ENCODE data around the gene CDK5RAP3.
A peak's percentile ranks its signal among the peaks of the same experiment; 100 is the strongest.

CDK5RAP3 gene

DNA sequence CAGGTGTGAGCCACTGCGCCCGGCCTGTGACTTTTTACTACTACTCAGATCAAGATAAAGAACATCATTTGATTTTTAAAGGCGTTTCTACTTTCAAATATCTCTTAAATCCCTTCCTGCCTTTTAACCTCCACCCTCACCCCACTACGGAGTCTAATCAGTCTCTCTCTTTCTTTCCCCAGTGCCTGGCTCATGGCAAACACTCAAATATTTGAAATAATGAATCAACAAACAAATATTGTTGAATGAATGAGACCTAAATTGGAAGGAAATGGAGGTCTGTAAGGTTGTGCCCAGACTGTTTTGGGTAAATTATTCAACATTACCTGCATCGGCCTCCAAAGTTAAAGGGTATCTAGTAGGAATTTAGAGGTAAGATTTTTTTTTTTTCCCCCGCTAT is 52.0 kb downstream of the CDK5RAP3 start:
- H3K27me3 ChIP-seq (replicated peaks; ENCODE audit: control insufficient read depth, insufficient read depth, low read length) = no peaks in the 10 kb centered on the region; the same call in 1 of the 2 replicates
- no peak overlapping the region for H3K4me3 ChIP-seq (replicated peaks; ENCODE audit: low read depth, low read length)
- TF ChIP-seq, protein P1, sequence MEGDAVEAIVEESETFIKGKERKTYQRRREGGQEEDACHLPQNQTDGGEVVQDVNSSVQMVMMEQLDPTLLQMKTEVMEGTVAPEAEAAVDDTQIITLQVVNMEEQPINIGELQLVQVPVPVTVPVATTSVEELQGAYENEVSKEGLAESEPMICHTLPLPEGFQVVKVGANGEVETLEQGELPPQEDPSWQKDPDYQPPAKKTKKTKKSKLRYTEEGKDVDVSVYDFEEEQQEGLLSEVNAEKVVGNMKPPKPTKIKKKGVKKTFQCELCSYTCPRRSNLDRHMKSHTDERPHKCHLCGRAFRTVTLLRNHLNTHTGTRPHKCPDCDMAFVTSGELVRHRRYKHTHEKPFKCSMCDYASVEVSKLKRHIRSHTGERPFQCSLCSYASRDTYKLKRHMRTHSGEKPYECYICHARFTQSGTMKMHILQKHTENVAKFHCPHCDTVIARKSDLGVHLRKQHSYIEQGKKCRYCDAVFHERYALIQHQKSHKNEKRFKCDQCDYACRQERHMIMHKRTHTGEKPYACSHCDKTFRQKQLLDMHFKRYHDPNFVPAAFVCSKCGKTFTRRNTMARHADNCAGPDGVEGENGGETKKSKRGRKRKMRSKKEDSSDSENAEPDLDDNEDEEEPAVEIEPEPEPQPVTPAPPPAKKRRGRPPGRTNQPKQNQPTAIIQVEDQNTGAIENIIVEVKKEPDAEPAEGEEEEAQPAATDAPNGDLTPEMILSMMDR (IDR thresholded peaks at IDR 0.05; ENCODE audit: insufficient read depth, low read length, poor library complexity, severe bottlenecking) = no peak
- H3K36me3 ChIP-seq (ENCODE audit: control insufficient read depth, insufficient read depth, low read length) = no peaks in the 10 kb centered on the region
- no peak for DNase-seq (ENCODE audit: extremely low read depth, insufficient read length)

- peak overlapping the region; percentile 65 for H3K4me3 ChIP-seq (replicated peaks; ENCODE audit: low read depth, low read length)
- DNase-seq (ENCODE audit: extremely low read depth, insufficient read length) = peak; percentile 61
- no peaks in the 10 kb centered on the region for H3K36me3 ChIP-seq (ENCODE audit: control insufficient read depth, insufficient read depth, low read length)
- no peaks in the 10 kb centered on the region; the same call in 1 of the 2 replicates for H3K27me3 ChIP-seq (replicated peaks; ENCODE audit: control insufficient read depth, insufficient read depth, low read length)
- TF ChIP-seq, protein P1 (IDR thresholded peaks at IDR 0.05; ENCODE audit: insufficient read depth, low read length, poor library complexity, severe bottlenecking) = peak; percentile 16
Observed at GRCh38 chr17:48023400-48024148, 52.7 kb downstream of the CDK5RAP3 start.

DNA sequence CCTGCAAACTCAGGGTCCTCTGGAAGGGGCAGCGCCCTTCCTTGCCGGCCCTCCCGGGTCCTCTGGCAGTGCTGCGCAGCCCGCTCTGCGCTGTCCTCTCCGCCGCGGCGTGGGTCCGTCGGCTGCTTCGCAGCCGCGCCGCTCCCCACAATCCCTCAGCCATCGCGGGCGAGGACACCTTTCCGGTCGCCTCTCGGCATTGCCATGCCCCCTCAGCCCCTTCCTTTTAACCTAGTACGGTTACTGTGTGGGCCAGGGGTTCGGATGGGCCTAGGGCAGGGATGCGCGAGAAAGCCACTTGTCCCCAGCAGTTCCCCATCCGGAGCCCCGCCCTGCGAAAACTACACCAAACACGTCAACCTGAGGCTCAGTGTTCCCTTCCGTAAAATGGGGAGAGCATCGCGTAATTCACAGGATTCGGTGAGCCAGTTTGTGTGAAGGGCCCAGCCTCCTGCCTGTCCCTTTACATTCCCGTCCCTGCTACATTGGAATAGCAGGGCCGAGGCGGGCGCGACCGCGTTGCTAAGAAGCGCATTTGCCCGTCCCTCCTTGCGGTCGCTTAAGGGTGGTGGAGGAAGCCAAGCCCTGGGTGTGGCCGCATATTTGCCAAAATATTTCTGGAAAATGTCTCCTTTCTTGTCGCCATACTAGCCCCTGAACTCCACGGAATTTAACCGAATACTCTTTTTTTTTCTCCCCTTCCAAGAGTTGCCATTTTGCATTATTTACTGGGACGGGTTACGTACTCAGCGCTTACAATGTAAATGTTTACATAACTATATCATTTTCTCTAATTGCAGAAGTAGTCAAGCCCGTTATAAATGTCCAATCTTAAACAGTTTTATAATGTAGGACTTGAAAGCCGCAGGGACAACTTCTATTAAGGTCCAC is 53.5 kb downstream of the CDK5RAP3 start:
- TF ChIP-seq, protein P1 (IDR thresholded peaks at IDR 0.05; ENCODE audit: insufficient read depth, low read length, poor library complexity, severe bottlenecking) = no peak
- DNase-seq (ENCODE audit: extremely low read depth, insufficient read length) = peak; percentile 67

GRCh38 chr17:48025040-48025903 is 54.4 kb downstream of the CDK5RAP3 start:
- TF ChIP-seq, protein P1 (IDR thresholded peaks at IDR 0.05; ENCODE audit: insufficient read depth, low read length, poor library complexity, severe bottlenecking) = peak; percentile 95
- DNase-seq (ENCODE audit: extremely low read depth, insufficient read length) = peak; percentile 93
- Histone ChIP-seq H3K27me3 (replicated peaks; ENCODE audit: control insufficient read depth, insufficient read depth, low read length) (no peaks in the 10 kb centered on the region; the same call in 1 of the 2 replicates), H3K4me3 (replicated peaks; ENCODE audit: low read depth, low read length) (peak overlapping the region; percentile 65), H3K36me3 (ENCODE audit: control insufficient read depth, insufficient read depth, low read length) (no peaks in the 10 kb centered on the region)

More for the DNA sequence above, 53.5 kb downstream of the CDK5RAP3 start:
- no peaks in the 10 kb centered on the region for H3K36me3 ChIP-seq (ENCODE audit: control insufficient read depth, insufficient read depth, low read length)
- peak overlapping the region; percentile 65 for H3K4me3 ChIP-seq (replicated peaks; ENCODE audit: low read depth, low read length)
- H3K27me3 ChIP-seq (replicated peaks; ENCODE audit: control insufficient read depth, insufficient read depth, low read length) = no peaks in the 10 kb centered on the region; the same call in 1 of the 2 replicates

GRCh38 chr17:48025904-48026501 is 55.1 kb downstream of the CDK5RAP3 start:
- DNase-seq (ENCODE audit: extremely low read depth, insufficient read length) = no peak

More at GRCh38 chr17:48025904-48026501, 55.1 kb downstream of the CDK5RAP3 start:
- H3K4me3 ChIP-seq (replicated peaks; ENCODE audit: low read depth, low read length) = no peak overlapping the region
- no peaks in the 10 kb centered on the region; the same call in 1 of the 2 replicates for H3K27me3 ChIP-seq (replicated peaks; ENCODE audit: control insufficient read depth, insufficient read depth, low read length)
- TF ChIP-seq, protein P1 (IDR thresholded peaks at IDR 0.05; ENCODE audit: insufficient read depth, low read length, poor library complexity, severe bottlenecking) = no peak
- no peaks in the 10 kb centered on the region for H3K36me3 ChIP-seq (ENCODE audit: control insufficient read depth, insufficient read depth, low read length)
